Esophagus squamous epithelium (tissue), 4 donors: ENCODE measurements around the gene CCNB2.

Experiments used
- POLR2A ChIP-seq, 4 donors: fragments of 450-650 bp; IDR thresholded peaks; one replicate each; pipeline ENCODE4 v1.6.1; 2017; ENCODE audit warnings: antibody characterized with exemption in 4 of 4, mild to moderate bottlenecking in 4 of 4, moderate library complexity in 3 of 4
- TF ChIP-seq, protein P1 (sequence below), 6 experiments: fragments of 450-650 bp in 4 of 6; fragments of 200-600 bp in 2 of 6; sonication (generic) in 2 of 6; IDR thresholded peaks; one replicate each; pipeline ENCODE4 v1.5.1; 2016 to 2019; ENCODE audit warnings: antibody characterized with exemption in 6 of 6, mild to moderate bottlenecking in 4 of 6, moderate library complexity in 4 of 6

DNA sequence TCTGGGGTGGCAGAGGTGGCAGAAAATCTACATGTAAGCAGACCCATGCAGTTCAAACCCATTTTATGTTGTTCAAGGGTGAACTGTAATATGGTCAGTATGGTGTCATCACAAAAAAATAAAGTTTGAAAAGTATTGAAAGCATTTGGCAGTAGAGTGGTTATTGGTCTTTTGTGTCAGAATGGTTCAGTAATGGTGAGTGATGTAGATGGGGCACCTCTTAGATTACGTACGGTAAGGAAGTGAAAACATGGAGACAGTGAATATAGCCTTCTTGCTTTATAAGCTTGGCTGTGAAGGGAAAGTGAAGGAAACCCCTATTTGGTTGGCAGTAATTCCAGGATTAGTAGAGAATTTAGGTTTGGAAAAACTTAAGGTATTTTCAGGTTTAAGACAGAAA lies 17.2 kb upstream of the CCNB2 start:
- TF ChIP-seq POLR2A (IDR thresholded peaks at IDR 0.05): no peak
- TF ChIP-seq, protein P1, sequence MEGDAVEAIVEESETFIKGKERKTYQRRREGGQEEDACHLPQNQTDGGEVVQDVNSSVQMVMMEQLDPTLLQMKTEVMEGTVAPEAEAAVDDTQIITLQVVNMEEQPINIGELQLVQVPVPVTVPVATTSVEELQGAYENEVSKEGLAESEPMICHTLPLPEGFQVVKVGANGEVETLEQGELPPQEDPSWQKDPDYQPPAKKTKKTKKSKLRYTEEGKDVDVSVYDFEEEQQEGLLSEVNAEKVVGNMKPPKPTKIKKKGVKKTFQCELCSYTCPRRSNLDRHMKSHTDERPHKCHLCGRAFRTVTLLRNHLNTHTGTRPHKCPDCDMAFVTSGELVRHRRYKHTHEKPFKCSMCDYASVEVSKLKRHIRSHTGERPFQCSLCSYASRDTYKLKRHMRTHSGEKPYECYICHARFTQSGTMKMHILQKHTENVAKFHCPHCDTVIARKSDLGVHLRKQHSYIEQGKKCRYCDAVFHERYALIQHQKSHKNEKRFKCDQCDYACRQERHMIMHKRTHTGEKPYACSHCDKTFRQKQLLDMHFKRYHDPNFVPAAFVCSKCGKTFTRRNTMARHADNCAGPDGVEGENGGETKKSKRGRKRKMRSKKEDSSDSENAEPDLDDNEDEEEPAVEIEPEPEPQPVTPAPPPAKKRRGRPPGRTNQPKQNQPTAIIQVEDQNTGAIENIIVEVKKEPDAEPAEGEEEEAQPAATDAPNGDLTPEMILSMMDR (IDR thresholded peaks at IDR 0.05): no peak
